Measurements from ENCODE around the gene TTC38.

TTC38 gene

DNA sequence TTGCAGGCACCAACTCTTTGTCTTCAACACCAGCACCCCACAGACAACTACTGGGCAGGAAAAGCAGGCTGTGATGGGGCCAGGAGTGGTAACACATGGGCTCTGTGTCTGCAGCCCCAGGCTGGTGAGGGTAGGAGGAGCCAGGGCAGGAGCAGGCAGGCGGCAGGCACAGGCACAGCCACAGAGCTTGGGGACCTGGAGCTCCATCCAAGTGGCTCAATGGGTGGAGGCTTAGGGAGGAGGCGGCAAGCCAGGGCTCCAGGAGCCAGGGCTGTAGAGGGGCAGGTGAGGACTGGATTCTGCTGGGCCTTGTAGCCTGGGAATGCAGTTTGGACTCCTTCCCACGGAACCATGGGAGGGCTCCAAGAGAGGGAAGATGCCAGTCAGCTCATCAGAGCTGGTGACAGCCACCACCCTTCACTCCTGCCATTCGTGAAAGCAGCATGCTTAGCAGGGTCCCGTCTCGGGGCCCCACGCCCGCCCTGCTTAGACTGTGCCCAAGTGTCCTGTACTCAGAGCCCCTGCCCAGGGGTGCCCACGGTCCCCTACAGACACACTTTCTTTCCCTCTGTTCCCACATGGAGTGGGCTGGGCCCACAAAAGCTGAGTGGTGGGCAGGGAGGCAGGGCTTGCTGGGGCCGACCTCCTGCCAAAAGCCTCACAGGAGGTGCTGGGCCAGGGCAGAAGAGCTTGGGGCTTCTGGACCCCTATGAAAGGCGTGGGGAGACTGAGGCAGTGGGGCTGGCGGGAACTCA is 12.4 kb downstream of the TTC38 start:
- no peak for DNase-seq

DNA sequence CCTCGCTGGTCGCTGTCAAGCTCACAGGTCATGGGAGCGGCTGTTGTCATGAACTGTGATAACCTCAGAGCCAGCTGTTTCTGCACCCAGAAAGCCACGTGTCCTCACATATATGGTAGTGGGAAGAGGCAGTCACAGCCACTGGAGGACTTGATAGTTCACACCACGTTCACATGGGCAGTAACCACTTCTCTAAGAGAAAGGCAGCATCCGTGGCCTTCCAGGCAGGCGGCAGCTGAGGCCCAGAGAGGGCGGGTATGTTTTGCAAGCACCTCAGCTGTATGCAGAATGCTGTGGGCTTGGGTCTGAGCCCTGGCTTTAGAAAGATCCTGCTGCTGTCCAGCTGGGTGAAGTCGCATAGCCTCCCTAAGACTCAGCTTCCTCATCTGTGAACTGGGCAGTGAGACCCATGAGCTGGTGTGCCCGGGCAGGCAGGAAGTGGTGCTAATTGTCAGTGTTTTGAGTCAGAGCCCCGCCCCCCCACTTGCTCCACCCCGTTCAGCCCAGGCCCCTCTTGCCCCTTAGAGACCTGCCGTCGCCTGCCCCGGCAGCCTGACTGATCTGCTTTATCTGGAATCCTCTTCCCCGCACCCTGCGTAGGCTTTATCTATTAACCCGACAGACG is 13.3 kb downstream of the TTC38 start:
- no peak for DNase-seq

DNA sequence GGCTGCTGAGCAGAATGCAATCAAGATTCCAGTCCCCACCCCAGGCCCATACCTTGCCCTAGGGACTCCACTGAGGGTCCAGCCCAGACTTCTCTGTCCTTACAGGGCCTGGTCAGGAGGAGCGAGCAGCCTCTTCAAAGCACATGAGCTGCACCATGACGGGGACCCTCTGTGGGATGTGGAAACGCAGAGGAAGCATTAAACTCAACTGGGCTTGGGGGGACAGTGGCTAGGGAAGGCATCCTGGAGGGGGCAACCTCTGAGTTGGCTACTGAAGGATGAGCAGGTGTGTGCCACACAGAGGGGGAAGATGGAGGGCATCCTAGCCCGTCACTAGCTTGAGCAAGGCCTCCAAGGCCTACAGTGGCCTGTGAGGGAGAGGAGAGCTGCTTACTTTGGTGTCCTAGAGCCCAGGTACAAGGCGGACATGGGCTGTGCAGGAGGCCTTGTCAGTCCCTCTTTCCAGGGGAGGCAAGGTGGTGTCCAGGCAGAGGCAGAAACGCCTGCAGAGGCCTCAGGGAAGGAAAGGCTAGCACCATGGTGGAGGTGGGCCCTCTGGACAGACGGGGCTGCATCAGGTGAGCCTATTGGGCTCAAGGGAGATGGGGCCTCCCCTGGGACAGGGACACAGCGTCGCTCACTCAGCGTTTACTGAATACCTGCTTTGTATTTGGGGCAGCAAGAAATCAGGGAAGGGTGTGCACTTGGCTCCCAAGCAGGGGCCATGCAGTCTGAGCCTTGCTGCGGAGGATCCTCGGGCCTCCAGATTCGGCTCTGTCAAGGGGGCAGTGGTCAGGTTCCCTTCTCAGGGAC is 14.3 kb downstream of the TTC38 start:
- no peak for DNase-seq

DNA sequence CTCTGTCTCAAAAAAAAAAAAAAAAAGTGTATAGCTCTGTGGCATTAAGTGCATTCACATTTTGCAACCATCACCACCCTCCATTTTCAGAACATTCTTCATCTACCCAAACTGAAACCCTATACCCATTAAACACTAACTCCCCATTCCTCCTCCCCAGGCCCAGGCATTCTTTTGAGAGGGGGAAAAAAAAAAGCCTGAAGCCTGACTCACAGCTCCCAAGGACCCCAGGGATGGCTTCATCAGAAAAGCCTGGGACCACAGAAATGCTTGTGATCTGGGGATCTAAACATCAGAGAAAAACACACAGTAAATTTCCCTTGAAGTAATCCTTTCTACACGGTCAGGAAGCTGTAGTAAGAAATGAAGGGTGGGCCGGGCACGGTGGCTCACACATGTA is 18.2 kb downstream of the TTC38 start:
- no peak for DNase-seq

DNA sequence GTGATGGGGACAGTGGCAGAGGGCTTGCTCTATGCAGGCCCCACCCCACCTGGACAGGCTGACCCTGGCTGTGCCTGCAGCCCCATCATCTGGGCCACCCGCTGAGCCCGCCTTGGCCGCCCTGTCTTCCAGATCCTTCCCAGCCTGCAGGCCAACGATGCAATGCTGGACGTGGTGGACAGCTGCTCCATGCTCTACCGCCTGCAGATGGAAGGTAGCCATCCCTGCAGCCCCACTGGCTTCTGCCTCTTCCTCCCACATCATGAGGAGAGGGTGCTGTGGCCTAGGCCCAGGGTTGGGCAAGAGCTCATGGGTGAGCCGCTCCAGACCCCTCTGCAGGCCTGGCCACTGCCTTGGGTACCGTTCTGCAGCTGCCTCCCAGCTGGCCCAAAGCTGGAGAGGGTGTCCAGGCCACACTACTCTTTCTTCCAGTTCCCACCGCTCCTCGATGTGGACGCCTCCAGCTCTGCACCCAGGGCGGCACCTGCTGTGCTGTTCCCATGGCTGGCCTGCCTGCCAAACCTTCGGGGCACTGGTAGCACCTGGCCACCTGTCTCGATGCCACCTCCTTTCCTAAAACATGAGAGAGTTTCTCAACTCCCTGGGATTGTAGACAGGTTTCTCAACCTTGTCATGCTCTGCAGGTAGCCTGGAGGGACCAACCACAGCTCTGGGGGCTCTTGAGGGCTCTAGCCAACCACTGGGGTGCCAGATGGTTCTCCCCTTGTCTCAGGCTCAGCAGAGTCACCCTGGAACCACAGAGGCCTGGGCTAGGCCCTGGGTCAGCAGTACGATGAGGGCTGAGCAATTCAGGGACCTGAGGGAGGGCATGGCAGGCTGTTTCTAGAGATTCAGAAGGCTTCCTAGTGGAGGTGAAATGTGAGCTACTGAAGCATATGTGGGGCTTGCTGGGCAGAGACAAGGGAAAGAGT is 19.4 kb downstream of the TTC38 start:
- no peak for DNase-seq

DNA sequence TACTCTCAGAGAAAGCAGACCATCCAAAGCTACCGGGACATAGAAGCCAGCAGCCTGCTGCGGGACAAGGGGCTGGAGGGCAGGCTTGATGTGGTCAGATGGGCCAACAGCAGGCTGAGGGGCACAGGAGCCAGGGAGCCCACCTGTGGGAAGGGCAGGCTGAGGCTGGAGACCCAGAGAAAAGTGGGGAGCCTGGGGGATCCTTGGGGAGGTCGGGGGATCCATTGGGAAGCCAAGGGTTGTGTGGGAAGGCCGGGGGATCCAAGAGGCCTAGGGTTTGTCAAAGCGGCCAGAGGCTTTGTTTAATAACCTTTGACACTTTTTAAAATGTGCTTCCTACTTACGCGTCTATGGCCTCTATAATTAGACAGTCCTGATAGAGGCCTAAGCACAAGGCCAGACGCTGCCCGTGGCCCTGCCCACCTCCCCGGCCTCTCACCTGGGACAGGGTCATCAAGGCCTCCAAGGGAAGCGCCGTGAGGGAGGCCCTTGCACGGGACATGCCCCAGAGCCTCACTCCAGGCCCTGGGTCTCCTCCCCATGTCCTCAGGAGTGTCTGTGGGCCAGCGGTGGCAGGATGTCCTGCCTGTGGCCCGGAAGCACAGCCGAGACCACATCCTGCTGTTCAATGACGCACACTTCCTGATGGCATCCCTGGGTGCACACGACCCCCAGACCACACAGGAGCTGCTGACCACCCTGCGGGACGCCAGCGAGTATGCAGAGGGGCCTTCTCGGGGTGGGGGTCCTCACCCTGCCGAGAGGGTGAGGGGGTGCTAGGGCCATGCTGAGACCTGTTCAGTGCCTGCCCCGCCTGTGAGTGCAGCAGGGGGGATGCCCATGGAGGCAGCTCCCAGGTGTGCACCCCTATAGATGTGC is 20.3 kb downstream of the TTC38 start:
- DNase-seq: no peak

DNA sequence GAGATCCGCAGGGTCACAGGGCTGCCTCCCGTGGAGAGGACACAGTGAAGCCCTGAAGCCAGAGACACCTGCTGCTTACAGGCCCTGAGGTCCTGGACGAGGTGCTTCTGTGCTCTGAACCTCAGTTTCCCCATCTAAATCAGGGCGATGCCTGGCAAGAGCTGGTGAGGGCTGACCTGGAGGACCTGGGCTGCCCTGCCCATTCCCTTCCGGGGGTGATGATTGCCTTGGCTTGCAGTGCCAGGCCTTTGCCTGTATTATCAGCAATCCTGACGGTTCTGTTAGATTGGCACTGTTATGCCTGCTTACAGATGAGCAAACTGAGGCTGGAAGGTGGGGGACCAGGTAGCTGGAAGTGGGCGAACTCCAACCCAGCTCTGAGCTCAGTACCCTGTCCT is 21.0 kb downstream of the TTC38 start:
- no peak for DNase-seq

DNA sequence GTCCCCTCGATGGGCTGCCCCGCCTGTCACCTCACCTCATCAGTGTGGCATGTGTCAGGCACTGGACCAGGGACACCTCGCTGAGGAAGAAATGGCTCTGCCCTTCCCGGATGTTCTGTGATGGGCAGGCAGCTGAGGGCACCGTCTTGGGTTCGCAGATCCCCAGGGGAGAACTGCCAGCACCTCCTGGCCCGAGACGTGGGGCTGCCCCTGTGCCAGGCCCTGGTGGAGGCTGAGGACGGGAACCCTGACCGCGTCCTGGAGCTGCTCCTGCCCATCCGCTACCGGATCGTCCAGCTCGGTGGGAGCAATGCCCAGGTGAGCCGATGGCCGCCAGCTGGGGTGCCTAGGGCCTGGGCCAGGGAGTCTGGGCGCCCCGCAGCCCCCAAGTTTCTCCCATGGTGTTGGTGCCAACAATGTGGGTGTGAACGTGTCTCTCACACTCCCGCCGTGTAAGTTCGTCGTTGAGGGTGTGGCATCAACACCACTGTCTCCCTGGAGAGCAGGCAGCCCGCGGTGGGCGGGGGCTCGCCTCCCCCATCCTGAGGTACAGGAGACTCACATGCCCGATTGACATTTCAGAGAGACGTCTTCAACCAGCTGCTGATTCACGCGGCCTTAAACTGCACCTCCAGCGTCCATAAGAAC is 21.6 kb downstream of the TTC38 start:
- no peak for DNase-seq

DNA sequence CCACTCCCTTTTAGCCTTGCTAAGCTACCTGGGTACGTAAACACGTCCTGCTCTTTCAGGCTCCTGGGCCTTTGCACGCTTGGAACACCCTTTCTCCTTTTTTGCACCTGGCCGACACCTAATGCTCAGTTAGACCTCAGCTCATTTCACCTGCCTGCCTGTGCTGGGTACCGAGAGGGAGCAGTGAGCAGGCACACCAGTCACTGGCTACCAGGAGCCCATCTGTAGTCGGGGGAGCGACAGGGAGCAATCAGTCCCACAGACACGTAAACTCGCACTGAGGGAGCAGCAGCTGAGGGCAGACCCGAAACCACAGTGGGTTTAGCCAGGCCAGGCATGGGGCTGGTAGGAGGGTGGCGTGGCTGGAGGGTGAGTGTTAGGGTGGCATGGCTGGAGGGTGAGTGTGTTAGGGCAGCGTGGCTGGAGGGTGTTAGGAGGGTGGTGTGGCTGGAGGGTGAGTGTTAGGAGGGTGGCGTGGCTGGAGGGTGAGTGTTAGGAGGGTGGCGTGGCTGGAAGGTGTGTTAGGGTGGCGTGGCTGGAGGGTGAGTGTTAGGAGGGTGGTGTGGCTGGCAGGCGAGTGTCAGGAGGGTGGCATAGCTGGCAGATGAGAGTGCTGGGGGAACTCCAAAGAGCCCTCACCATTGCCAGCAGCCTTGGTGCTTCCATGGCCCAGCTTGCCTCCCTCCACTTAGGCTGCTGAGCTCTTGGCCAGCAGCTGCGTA is 22.5 kb downstream of the TTC38 start:
- no peak for DNase-seq

DNA sequence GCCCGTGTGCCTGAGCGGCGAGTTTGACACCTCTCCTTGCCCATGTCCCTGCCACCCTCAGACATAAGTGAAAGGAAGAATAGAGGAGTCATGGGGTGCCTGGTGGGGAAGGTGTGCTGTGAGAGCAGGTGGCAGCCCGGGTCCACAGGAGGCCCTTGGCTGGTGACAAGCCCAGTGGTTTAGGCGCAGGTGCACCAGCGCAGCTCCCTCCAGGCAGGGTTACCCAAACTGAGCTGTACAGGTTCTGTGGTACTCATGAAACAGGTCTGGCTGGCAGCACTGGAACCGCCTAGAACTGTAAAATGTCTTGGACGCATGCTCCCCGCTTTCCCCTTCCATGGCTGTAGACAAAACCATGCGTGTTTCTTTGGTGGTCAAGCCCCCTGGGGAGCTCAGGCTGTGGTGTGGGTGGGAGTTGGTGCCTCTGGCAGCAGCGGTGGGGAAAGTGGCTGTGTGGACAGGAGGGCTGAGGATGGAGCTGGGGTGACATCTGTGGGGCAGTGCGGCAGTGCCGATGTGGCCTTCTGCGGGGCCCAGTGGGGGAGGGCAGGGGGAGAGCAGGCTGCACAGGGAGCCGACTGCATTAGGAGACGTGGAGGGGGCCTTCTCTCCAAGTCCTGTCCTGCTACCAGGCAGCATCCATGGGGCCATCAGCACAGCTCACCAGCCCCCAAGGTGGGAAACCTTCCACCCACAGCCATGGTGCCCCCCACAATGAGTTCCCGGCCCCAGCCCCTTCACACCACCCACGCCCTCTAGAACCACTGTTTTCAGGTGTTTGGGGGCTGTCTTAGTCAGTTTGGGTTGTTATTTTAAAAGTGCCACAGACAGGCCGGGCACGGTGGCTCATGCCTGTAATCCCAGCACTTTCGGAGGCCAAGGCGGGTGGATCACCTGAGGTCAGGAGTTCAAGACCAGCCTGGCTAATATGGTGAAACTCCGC is 23.3 kb downstream of the TTC38 start:
- no peak for DNase-seq

DNA sequence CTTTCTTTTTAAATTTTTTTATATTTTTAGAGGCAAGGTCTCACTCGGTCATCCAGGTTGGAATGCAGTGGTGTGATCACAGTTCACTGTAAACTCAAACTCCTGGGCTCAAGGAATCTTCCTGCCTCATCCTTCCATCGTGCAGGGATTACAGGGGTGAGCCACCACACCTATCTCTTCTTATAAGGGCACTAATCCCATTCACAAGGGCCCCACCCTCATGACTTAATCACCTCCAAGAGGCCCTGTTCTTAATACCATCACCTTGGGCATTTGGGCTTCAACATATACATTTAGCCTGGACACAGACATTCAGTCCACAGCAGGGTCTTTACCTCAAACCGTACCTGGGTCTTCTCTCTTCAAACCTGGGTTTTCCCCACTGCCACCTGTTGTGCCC is 24.4 kb downstream of the TTC38 start:
- no peak for DNase-seq

DNA sequence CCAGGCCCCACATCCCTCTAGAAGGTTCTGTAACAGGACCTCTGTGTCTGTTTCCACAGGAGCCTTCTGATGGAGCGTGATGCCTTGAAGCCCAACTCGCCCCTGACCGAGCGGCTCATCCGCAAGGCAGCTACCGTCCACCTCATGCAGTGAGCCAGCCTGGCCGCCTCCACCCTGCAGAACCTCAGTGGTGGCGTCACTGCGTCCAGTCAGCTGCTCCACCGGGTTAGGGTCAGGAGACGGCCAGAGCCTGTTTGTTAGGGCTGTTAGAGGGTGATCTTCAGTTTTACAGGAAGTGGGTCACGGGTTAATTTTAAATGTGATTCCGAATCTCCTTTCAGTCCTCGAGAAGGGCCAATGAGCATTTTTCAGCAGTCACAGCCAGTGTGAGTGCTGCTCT is 24.9 kb downstream of the TTC38 start:
- DNase-seq: no peak

DNA sequence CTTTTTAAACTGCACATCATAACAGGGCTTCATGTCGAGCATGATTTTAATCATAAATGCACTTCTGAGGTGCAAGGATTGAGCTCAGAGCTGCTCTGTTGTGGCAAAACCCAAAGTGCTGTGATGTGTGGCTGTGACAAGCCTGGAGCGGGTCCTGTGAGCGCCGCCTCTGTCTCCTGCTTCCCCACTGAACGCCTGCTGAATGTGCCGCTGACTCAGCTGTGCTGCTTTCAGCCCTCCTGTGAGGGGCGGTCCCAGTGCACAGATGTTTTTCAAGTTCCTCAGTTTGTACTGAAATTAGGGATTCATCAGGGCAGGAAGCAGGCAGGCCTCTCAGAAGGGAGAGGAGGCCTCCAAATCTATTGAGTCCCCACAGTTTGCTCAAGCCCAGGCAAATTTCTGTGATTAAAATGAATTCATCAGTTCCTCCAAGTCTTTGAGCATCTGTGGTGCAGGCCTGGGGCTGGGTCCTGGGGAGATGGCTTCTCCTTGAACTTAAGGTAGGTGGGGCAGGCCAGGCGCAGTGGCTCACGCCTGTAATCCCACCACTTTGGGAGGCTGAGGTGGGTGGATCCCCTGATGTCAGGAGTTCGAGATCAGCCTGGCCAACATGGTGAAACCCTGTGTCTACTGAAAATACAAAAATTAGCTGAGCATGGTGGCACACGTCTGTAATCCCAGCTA is 25.9 kb downstream of the TTC38 start:
- DNase-seq: no peak

DNA sequence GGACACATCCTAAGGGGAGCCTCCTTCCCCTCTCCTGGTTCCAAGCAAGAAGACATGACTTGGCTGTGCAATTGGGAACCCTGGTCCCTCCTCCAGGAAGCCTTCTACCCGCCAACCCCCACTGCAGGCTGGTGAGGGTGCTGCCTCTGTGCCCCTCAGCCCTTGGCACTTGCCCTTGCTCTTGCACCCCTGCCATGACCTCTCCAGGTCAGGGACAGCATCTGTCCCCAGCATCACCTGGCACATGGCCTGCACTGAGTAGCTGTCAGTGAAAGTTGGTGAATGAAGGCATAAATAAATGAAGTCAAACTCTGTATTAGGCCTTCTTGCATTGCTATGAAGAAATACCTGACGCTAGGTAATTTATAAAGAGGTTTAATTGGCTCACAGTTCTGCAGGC is 27.0 kb downstream of the TTC38 start:
- DNase-seq: no peak

DNA sequence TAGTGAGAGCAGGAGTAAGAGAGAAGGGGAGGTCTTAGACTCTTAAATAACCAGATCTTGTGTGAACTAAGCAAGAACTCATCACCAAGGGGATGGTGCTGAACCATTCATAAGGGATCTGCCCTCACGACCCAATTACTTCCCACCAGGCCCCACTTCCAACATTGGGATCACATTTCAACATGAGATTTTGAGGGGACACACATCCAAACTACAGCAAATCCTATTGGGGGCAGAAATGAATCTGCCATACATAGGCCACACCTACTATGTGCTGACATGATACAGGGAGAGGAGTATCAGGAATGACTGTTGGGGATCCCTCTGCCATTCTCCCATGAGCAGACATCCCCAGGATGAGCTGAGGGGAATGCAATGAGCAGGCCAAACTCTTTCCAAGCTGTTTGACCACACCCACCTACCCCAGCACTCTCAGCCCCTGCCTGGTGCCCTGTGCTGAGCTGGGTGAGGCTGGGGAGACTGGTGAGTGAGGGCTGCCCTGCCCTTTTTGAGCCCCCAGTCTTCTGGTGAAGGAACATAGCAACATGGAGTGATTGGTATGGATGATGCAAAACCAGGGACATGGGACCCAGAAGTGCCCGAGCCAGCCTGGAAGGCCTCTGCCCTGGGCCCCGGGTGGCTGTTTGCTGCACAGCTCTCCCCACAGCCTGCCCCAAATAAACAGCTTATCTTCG is 27.6 kb downstream of the TTC38 start:
- no peak for DNase-seq

DNA sequence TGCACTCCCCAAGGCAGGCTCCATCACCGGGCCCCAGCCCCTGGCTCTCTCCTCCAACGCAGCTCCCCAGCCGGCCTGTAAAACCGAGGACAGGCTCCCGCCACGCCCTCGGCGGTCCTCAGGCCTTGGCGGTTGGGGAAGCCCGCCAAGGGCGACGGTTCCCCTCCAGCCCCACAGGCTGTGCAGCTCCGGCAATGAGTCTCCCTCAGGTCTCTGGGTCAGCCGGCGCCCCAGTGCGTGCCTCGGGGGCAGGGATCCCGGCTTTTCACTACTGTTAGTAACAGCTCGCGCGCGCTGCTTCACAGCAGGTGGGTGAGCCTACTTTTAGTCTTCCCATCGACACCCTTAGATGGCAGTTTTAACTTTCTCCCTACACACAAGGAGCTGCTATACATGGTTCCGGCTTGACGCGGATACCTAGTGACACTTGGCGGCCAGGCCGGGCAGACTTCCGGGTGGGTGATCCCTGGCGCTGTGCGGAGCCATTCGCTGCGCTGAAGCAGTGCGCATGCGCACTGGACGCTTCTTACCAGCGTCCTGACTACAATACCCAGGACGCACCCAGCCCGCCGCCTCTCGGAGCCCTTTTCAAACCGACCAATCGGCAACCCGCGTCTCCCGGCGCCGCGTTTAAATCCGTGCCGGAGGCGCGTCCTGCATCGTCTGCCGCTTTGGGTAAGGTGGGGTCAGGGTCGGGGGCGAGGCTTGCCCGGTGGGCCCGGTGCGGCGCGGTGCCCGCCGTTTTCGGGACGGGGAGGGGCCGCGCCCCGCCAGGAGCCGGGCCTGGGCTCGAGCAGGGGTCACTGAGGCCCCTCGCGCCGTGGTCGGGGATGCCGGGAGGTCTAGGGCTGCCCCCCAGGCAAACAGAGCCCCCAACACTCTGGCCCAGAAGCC is 28.7 kb downstream of the TTC38 start, which contains the start of gene GTSE1:
GTSE1 (plus strand) TSS at position 614 of the 894 bp plus-strand sequence. CDS start 531 bp downstream, outside the sequence.
- peak; percentile 96 for DNase-seq

All from activated CD4-positive, alpha-beta T cell treated with anti-CD3 and anti-CD28 coated beads, Interleukin-2, amount 50 U/mL, for 1 hour (primary cell).